GM12874 (cell line): Measurements from ENCODE around the gene OST4.

Source experiments
- TF ChIP-seq, protein P1 (sequence below): IDR thresholded peaks from 2 replicates; pipeline ENCODE4 v1.5.1; 2011; ENCODE audit warnings: low read depth, mild to moderate bottlenecking, control low read depth, low read length, moderate library complexity; ENCODE audit not compliant: insufficient read depth

OST4 gene

DNA sequence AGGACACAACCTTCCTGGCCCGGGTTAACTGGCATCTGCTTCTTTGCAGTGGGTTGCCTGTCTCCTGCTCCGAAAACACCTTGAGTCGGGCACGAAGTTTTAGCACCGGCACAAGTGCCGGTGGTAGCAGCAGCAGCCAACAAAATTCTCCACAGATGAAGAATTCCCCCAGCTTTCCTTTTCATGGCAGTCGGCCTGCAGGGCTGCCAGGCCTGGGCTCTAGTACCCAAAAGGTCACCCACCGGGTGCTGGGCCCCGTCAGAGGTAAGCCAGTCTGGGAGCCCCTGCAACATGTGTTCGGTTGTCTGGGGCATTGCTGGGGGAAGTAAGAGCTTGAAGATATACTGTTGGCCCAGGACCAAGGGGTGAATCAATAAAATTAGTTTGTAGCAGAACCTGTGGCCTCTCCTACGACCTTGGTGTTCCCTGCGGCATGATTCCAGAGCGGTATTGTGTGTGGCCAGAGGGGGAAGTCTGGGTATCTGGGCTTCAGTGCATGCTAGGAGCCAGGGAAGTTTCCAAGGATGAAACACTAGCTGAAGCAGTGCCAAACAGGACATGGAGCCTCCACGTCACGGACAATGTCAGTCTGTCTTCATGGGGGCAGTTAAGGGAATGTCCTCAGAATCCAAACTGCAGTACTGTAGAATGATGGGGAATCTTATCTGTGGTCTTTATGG, 12.2 kb downstream of the OST4 start:
- TF ChIP-seq, protein P1, sequence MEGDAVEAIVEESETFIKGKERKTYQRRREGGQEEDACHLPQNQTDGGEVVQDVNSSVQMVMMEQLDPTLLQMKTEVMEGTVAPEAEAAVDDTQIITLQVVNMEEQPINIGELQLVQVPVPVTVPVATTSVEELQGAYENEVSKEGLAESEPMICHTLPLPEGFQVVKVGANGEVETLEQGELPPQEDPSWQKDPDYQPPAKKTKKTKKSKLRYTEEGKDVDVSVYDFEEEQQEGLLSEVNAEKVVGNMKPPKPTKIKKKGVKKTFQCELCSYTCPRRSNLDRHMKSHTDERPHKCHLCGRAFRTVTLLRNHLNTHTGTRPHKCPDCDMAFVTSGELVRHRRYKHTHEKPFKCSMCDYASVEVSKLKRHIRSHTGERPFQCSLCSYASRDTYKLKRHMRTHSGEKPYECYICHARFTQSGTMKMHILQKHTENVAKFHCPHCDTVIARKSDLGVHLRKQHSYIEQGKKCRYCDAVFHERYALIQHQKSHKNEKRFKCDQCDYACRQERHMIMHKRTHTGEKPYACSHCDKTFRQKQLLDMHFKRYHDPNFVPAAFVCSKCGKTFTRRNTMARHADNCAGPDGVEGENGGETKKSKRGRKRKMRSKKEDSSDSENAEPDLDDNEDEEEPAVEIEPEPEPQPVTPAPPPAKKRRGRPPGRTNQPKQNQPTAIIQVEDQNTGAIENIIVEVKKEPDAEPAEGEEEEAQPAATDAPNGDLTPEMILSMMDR, result no peak

DNA sequence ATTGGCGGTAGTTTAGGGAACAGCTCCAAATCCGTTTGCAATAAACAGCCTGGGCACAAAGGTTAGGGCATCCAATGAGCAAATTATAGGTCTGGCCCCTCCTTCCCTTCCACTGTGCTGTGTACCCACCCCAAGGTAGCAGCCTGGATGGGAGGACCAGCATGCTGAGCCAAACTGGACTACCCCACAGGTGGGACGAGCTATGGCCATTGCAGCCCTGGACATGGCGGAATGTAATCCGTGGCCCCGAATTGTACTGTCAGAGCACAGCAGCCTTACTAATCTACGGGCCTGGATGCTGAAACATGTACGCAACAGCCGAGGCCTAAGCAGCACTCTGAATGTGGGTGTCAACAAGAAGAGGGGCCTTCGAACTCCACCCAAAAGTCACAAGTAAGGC, 13.2 kb downstream of the OST4 start:
- TF ChIP-seq, protein P1, result no peak

DNA sequence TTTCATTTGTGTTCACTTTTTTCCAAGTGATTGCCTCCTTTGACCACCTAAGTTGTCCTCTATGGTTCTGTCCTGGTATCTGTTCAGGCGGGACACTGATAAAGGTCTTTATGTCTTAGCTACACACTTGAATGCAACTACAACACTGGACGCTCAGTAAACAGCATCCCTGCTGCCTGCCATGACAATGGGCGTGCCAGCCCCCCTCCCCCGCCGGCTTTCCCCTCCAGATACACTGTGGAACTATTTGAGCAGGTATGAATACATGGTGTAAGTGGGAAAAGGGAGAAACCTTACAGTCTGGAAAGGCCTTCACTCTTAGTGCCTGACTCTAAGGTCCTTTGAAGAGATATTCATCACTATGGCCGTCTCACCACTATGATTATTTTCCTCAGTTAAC, 14.3 kb downstream of the OST4 start:
- TF ChIP-seq, protein P1, result no peak

DNA sequence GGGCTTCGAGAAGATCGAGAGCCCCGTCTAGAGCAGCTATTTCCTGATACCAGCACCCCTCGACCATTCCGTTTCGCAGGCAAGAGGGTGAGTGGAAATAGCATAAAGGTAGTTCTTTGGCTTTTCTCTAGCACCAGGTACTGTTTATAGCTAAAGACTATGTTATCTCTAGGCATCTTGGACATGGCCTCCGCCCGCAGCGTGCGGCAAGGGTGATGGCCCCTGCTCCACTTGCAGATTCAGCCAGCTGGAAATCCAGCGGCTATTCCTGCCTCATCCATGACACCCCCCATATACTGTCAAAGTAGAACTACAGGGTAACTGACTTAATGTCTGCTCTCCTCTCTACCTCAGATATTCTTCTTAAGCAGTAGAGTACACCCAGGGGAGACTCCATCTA, 16.7 kb downstream of the OST4 start:
- TF ChIP-seq, protein P1, result no peak

DNA sequence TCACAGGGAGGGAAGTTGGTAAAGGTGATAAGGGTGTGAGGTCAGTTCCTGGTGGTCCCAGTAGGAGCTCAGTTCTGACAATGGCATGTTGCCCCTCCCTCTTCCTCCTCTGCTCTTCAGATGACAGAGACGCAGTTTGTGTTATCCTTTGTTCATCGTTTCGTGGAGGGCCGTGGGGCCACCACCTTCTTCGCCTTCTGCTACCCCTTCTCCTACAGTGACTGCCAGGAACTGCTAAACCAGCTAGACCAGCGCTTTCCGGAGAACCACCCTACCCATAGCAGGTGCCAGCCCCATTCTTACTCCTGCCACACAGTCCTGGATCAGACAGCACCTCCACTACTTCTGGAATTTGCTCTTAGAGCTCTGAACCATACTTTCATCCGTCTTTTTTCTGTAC, 17.7 kb downstream of the OST4 start:
- TF ChIP-seq, protein P1, result no peak

DNA sequence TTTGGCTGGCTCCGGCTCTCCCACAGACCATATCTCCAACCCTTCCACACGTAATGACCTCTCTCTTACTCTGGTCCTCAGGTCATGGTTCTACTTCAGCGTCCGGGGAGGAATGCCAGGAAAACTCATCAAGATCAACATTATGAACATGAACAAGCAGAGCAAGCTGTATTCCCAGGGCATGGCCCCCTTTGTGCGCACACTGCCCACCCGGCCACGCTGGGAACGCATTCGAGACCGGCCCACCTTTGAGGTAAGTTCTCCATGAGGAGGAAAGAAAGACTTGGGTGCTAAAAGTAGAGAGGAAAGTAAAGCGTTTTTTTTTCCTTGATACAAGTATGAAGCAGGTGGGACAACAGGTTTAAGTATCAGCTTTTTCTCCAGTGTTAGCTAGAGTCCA, 18.1 kb downstream of the OST4 start:
- TF ChIP-seq, protein P1, result no peak

DNA sequence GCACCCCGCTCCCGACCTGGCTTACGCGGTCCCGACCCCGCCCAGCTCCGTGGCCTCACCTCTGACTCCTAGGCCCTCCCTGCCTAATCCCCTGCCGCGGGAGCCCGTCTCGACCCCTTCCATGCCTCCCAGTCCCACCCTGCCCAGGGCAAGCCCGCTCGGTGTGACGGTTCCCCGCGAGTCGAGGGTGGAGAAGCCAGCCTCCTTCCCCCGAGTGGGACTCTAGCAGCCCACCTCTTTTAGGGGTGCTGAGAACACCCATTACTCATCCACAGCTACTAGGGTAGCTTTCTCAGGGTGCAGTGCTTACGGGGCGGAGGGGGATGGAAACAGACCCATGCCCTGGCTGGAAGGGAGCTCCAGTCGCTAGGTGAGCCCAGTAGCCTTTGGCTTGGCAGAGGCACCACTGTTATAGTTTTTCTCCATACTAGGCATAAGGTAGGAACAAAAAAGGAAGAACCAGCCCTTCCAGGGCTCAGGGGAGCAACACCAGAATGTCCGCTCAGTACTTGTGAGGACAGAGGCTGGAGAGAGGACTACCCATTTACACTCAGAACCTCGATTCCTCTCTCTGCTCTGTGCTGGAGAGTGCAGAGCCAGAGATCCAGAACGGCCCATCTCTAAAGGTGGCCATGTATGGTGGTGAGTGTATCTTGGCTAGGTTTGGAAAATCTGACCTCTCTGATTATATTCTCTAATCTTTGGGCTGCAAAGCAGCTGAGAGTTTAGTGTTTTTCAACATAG, 19.4 kb downstream of the OST4 start:
- TF ChIP-seq, protein P1, result no peak
